H1 (cell line): ENCODE data around the gene TPO. TPM values are rescaled to one million over a fixed set of nuclear protein-coding genes. Genes with fewer than 3 reads are reported as not detected.

Experiments
- BCL11A ChIP-seq, 2 experiments: IDR thresholded peaks; one replicate each; pipeline ENCODE4 v1.6.1; 2011; ENCODE audit warnings: low read depth in 2 of 2, low read length in 2 of 2, mild to moderate bottlenecking in 2 of 2
- CBX5 ChIP-seq: fragments of 300-800, 300-1000 bp; sonication (generic); IDR thresholded peaks from 2 replicates; pipeline ENCODE4 v1.7.1; 2016; ENCODE audit warnings: antibody characterized with exemption, low read length, low read depth
- CHD2 ChIP-seq: IDR thresholded peaks from 2 replicates; pipeline ENCODE4 v1.6.1; 2012; ENCODE audit warnings: low read length, improper control_type of control experiment
- HDAC6 ChIP-seq: IDR thresholded peaks from one replicate; pipeline ENCODE4 v1.7.1; 2012; ENCODE audit warnings: low read depth, mild to moderate bottlenecking, inconsistent platforms, low read length, moderate library complexity
- POLR2A ChIP-seq, 2 experiments: IDR thresholded peaks; 1 replicate in 1 of 2; 2 replicates in 1 of 2; pipeline ENCODE4 v1.6.1; 2011; ENCODE audit warnings: low read depth in 2 of 2, low read length in 2 of 2, mild to moderate bottlenecking in 2 of 2; ENCODE audit errors: control extremely low read depth in 1 of 2
- RNF2 ChIP-seq: fragments of 200-900, 300-1000 bp; sonication (generic); IDR thresholded peaks from 2 replicates; pipeline ENCODE4 v1.7.1; 2016; ENCODE audit warnings: borderline replicate concordance, low read depth, mild to moderate bottlenecking, antibody characterized with exemption, low read length; ENCODE audit not compliant: poor library complexity, severe bottlenecking; ENCODE audit errors: missing control alignments
- SIX5 ChIP-seq: IDR thresholded peaks from 2 replicates; pipeline ENCODE4 v1.6.1; 2011; ENCODE audit warnings: mild to moderate bottlenecking, low read depth, low read length
- ZNF274 ChIP-seq: IDR thresholded peaks from 2 replicates; pipeline ENCODE4 v1.7.0; 2012; ENCODE audit warnings: low read length, borderline replicate concordance; ENCODE audit errors: extremely low read depth
- polyA plus RNA-seq, 7 experiments: library from polyadenylated mRNA; depleted of rRNA in 3 of 7; stranded (reverse) in 5 of 7; unstranded in 2 of 7; fragments of >200 nt in 5 of 7; fragments of 200-250 nt in 2 of 7; gene quantifications; 1 replicate in 5 of 7; 2 replicates in 1 of 7; 4 replicates in 1 of 7; pipeline versions ENCODE4 v1.2.1 to v1.2.3, GENCODE V29; 2011 to 2013; ENCODE audit warnings: missing spikeins in 2 of 7, mixed read lengths in 2 of 7
- total RNA-seq: library from RNA; stranded (reverse); fragmentation: NEBNext Ultra II Directional; extraction: Animal tissue kit (Norgen Biotek cat#: 25700); gene quantifications from 2 replicates; pipeline ENCODE4 v1.2.1, GENCODE V29; 2021

Gene TPO
- total and polyA plus RNA-seq, 2 of the 8 experiments (the other 6 are each of a cell fraction or from before 2014, with no cell fraction given) = not detected

DNA sequence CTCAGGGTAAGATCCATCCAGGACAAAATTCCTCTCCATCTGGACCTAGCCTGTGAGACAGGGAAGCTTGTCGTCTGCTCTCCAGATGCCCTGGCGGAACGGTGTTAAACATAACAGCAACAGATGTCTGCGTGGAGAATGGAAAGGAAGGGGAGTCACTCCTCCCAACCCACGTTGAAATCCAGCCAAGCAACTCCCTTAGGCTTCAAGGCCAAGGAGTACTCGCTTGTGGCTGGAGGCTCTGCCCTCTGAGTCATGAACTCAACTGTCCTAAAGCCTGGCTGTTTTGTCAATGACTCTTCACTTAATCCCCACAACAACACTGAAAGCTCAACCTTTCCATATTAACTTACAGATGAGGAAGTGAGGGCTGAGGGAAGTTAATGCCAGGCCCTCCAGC is 42.2 kb downstream of the TPO start (continued):
- TF ChIP-seq BCL11A (IDR thresholded peaks at IDR 0.05; ENCODE audit: low read depth in 2 of 2, low read length in 2 of 2) (no peak), HDAC6 (no peak), POLR2A (IDR thresholded peaks at IDR 0.05; ENCODE audit: control extremely low read depth in 1 of 2, low read depth in 2 of 2, low read length in 2 of 2) (no peak), RNF2 (no peak), CBX5 (no peak), CHD2 (no peak), SIX5 (no peak), ZNF274 (no peak)
